Gastrocnemius medialis (tissue), 4 donors: ENCODE measurements around the gene GGT6. TPM values are rescaled to one million over a fixed set of nuclear protein-coding genes. Genes with fewer than 3 reads are reported as not detected.
A peak's percentile ranks its signal among the peaks of the same experiment; 100 is the strongest.

Experiments
- ATAC-seq, 2 donors: fragments of 150-250 bp; one replicate each; pipeline ENCODE4 v1.9.1; 2016
- DNase-seq, 2 donors: peaks; one replicate each; pipeline ENCODE4 v3.0.0-alpha.2; 2019
- H3K27ac ChIP-seq, 4 donors: fragments of 200-600 bp; sonication (generic); 1 replicate in 1 of 4; 2 replicates in 3 of 4; pipeline ENCODE4 v1.5.1; 2016 to 2018; ENCODE audit warnings: mild to moderate bottlenecking in 2 of 4, moderate library complexity in 1 of 4
- H3K27me3 ChIP-seq, 3 donors: fragments of 200-600 bp; sonication (generic) in 2 of 3; 1 replicate in 1 of 3; 2 replicates in 2 of 3; pipeline versions ENCODE4 v1.5.1 to v1.6.0; 2016 to 2019; ENCODE audit warnings: mild to moderate bottlenecking in 1 of 3, moderate library complexity in 1 of 3
- H3K36me3 ChIP-seq, 2 donors: fragments of 200-600 bp; sonication (generic) in 1 of 2; one replicate each; pipeline ENCODE4 v1.5.1; 2017 to 2018
- H3K4me1 ChIP-seq, 2 donors: fragments of 200-600 bp; sonication (generic) in 1 of 2; one replicate each; pipeline ENCODE4 v1.5.1; 2016 to 2017; ENCODE audit warnings: mild to moderate bottlenecking in 2 of 2
- H3K4me3 ChIP-seq, 4 donors: fragments of 200-600 bp; sonication (generic) in 3 of 4; 1 replicate in 1 of 4; 2 replicates in 3 of 4; pipeline ENCODE4 v1.5.1; 2016 to 2019; ENCODE audit warnings: mild to moderate bottlenecking in 2 of 4
- H3K9me3 ChIP-seq, 3 donors: fragments of 200-600 bp; sonication (generic) in 2 of 3; 1 replicate in 1 of 3; 2 replicates in 2 of 3; pipeline ENCODE4 v1.5.1; 2016 to 2019
- CTCF ChIP-seq, 5 experiments: fragments of 450-650 bp in 3 of 5; fragments of 200-600 bp in 2 of 5; sonication (generic) in 2 of 5; IDR thresholded peaks in 4 of 5; conservative IDR thresholded peaks in 1 of 5; 1 replicate in 4 of 5; 2 replicates in 1 of 5; pipeline ENCODE4 v1.5.1; 2016 to 2019; ENCODE audit warnings: antibody characterized with exemption in 5 of 5, mild to moderate bottlenecking in 3 of 5, moderate library complexity in 3 of 5
- POLR2A ChIP-seq, 2 donors: fragments of 450-650 bp; IDR thresholded peaks; one replicate each; pipeline ENCODE4 v1.6.1; 2017; ENCODE audit warnings: antibody characterized with exemption in 2 of 2, mild to moderate bottlenecking in 2 of 2, moderate library complexity in 2 of 2
- in situ Hi-C, 4 donors: fragments of 200-750 bp; cut with MboI; loops; one replicate each; pipeline versions ENCODE4 v1.15.0 to v1.8.0; 2017; ENCODE audit warnings: low sequenced_read_pairs in 4 of 4
- intact Hi-C: fragments of 100-400 bp; cut with DNase I; formaldehyde crosslinking; loops from one replicate; pipeline ENCODE4 v1.15.1; 2023; ENCODE audit warnings: low total_unique reads
- total RNA-seq, 4 donors: library from RNA; depleted of rRNA; stranded (reverse); fragments of >200 nt; gene quantifications; one replicate each; pipeline versions ENCODE4 v1.1.0 to v1.2.3, GENCODE V29; 2016

The GGT6 gene
- total RNA-seq, 4 donors from 2014 or later, result 0.63 TPM; not detected in 3

DNA sequence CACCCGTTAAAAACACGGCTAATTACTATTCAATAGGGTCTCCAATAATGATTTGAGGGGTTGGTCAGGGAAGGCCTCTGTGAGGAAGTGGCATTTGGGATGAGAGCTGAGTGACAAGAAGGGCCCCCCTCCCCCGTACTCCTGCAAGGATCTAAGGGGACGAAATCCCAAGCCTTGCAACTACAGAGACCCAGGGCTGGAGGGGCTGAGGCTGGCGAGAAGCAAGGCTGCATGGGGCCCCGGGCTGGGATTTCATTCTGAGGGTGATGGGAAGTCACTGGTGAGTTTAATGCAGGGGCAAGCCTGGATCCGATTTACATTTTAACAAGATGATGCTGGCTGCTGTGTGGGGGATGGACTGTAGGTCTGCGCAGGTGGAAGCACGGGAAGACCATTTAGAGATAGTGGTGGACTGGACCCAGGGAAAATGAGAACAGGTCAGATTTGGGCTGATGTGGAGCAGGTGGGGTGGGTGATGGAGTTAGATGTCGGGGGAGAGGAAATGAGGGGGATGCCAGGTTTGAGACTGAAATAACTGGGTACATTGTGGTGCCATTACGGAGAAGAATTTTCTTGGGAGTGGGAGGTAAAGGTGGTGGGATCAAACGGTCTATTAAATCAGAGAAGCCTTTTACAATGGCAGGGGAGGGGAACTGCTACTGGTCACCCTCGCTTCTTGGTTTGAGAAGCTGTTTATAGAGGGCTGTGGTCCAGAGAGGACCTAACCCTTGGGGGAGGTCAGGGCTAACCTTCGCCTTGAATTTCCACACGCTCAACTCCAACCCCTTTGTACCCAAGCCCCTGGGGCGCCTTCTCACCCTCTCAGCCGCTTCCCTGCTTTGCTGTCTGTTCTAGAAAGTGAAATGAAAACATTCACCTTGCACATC lies 4.3 kb downstream of the GGT6 start:
- TF ChIP-seq CTCF (IDR thresholded peaks at IDR 0.05 in 4 of 5, conservative IDR thresholded peaks at IDR 0.05 in 1 of 5), result no peak
- no peak for TF ChIP-seq POLR2A (IDR thresholded peaks at IDR 0.05)
- no peak for ATAC-seq

GRCh38 chr17:4554997-4555799 lies 5.2 kb downstream of the GGT6 start, which contains the start of gene MYBBP1A:
MYBBP1A (minus strand) TSS chr17:4555384; CDS start chr17:4555324, 60 bp downstream.
- TF ChIP-seq POLR2A (IDR thresholded peaks at IDR 0.05) (peak; percentile 55 to 61), CTCF (IDR thresholded peaks at IDR 0.05 in 4 of 5, conservative IDR thresholded peaks at IDR 0.05 in 1 of 5) (peak in 3 of 5 experiments; percentile 25 to 32 (median 31))
- in situ Hi-C loops, result loop anchor here in 2 of 4 donors (10.0 to 25.0 kb wide), 2 partner anchors 93 to 130 kb away; no protein-coding TSS in a partner anchor
- ATAC-seq, result peak; percentile 96 to 98

More for the DNA sequence above, 4.3 kb downstream of the GGT6 start:
- in situ Hi-C loops (loop anchor here in 2 of 4 donors (10.0 to 25.0 kb wide), 2 partner anchors 94 to 131 kb away; no protein-coding TSS in a partner anchor), intact Hi-C loops (loop anchor here (10.0 kb wide), 1 partner anchor 131 kb away; no protein-coding TSS in a partner anchor)
- H3K4me1 ChIP-seq, result peaks cover 17 to 19% of the 10 kb centered on the region in 2 donors
- H3K36me3 ChIP-seq, result peaks cover 0 to 30% of the 10 kb centered on the region in 2 donors
- peak overlapping the region; percentile 76 to 95 (median 87) for H3K27ac ChIP-seq
- H3K27me3 ChIP-seq, result no peaks in the 10 kb centered on the region
- H3K9me3 ChIP-seq, result no peaks in the 10 kb centered on the region
- no peak for DNase-seq
- H3K4me3 ChIP-seq, result peak overlapping the region; percentile 90 to 99 (median 97)

GRCh38 chr17:4554441-4554996 lies 5.9 kb downstream of the GGT6 start:
- Histone ChIP-seq H3K4me1 (peaks cover 17 to 19% of the 10 kb centered on the region in 2 donors), H3K9me3 (no peaks in the 10 kb centered on the region), H3K27me3 (no peaks in the 10 kb centered on the region), H3K27ac (peak overlapping the region; percentile 76 to 95 (median 87)), H3K4me3 (peak overlapping the region; percentile 90 to 99 (median 97)), H3K36me3 (peaks cover 0 to 46% of the 10 kb centered on the region in 2 donors)
- in situ Hi-C loops, result loop anchor here in 2 of 4 donors (10.0 to 25.0 kb wide), 2 partner anchors 92 to 130 kb away; no protein-coding TSS in a partner anchor
- DNase-seq (no peak), ATAC-seq (peak in 1 of 2 donors; percentile 19)
- TF ChIP-seq CTCF (IDR thresholded peaks at IDR 0.05 in 4 of 5, conservative IDR thresholded peaks at IDR 0.05 in 1 of 5) (no peak), POLR2A (IDR thresholded peaks at IDR 0.05) (no peak)
- intact Hi-C loops, result loop anchor here (10.0 kb wide), 1 partner anchor 130 kb away; no protein-coding TSS in a partner anchor

More at GRCh38 chr17:4554997-4555799, 5.2 kb downstream of the GGT6 start, which contains the start of gene MYBBP1A:
- Histone ChIP-seq H3K4me1 (peaks cover 17 to 19% of the 10 kb centered on the region in 2 donors), H3K27me3 (no peaks in the 10 kb centered on the region), H3K27ac (peak within 1 kb of the TSS; percentile 76 to 95 (median 87)), H3K36me3 (peaks cover 0 to 39% of the 10 kb centered on the region in 2 donors), H3K4me3 (peak within 1 kb of the TSS; percentile 90 to 99 (median 97)), H3K9me3 (no peaks in the 10 kb centered on the region)
- intact Hi-C loops, result loop anchor here (10.0 kb wide), 1 partner anchor 130 kb away; no protein-coding TSS in a partner anchor
- DNase-seq, result peak; percentile 95 to 96

GRCh38 chr17:4553669-4554068 lies 6.7 kb downstream of the GGT6 start:
- in situ Hi-C loops (loop anchor here in 2 of 4 donors (10.0 to 25.0 kb wide), 2 partner anchors 91 to 129 kb away; no protein-coding TSS in a partner anchor), intact Hi-C loops (loop anchor here (10.0 kb wide), 1 partner anchor 129 kb away; no protein-coding TSS in a partner anchor)
- Histone ChIP-seq H3K4me3 (no peak overlapping the region), H3K4me1 (peaks cover 17 to 19% of the 10 kb centered on the region in 2 donors), H3K9me3 (no peaks in the 10 kb centered on the region), H3K27ac (no peak overlapping the region), H3K27me3 (no peaks in the 10 kb centered on the region), H3K36me3 (peaks cover 0 to 54% of the 10 kb centered on the region in 2 donors)
- no peak for DNase-seq
- ATAC-seq, result no peak
- TF ChIP-seq POLR2A (IDR thresholded peaks at IDR 0.05), result no peak
- no peak for TF ChIP-seq CTCF (IDR thresholded peaks at IDR 0.05 in 4 of 5, conservative IDR thresholded peaks at IDR 0.05 in 1 of 5)
